ENCODE results near the gene GRK1.

GRCh38 chr13:113672002-113672651, 5.1 kb downstream of the GRK1 start:
- TF ChIP-seq CTCF (IDR thresholded peaks at IDR 0.05; ENCODE audit: low read depth, low read length) (no peak), POLR2A (IDR thresholded peaks at IDR 0.05; ENCODE audit: extremely low read depth, insufficient read length) (no peak), MYC (IDR thresholded peaks at IDR 0.05; ENCODE audit: low read depth, low read length) (no peak), MAX (IDR thresholded peaks at IDR 0.05; ENCODE audit: low read depth, low read length) (no peak)

Data from NB4 (cell line).